PC-9 (cell line): ENCODE data around the gene ERICH2.

Source experiments
- CTCF ChIP-seq: fragments of 200-600 bp; sonication (generic); conservative IDR thresholded peaks from 2 replicates; pipeline ENCODE4 v1.6.1; 2017; ENCODE audit warnings: mixed run types, antibody characterized with exemption, mild to moderate bottlenecking, moderate library complexity
- EZH2 ChIP-seq: fragments of 200-600 bp; sonication (generic); IDR thresholded peaks from 2 replicates; pipeline ENCODE4 v1.8.0; 2017; ENCODE audit warnings: antibody characterized with exemption, low read depth

GRCh38 chr2:170798996-170799395, 28.8 kb downstream of the ERICH2 start:
- no peak for TF ChIP-seq CTCF
- no peak for TF ChIP-seq EZH2
